Hepatocyte (in vitro differentiated cells): ENCODE measurements around the gene GPR37L1.

ENCODE experiments used
- EZH2 ChIP-seq: fragments of 200-600 bp; sonication (generic); IDR thresholded peaks from 2 replicates; pipeline ENCODE4 v1.6.1; 2016; ENCODE audit warnings: antibody characterized with exemption, mild to moderate bottlenecking, borderline replicate concordance
- TF ChIP-seq, protein P1 (sequence below): fragments of 200-600 bp; sonication (generic); IDR thresholded peaks from 2 replicates; pipeline ENCODE4 v1.5.1; 2016; ENCODE audit warnings: antibody characterized with exemption, mild to moderate bottlenecking; ENCODE audit not compliant: poor library complexity

DNA sequence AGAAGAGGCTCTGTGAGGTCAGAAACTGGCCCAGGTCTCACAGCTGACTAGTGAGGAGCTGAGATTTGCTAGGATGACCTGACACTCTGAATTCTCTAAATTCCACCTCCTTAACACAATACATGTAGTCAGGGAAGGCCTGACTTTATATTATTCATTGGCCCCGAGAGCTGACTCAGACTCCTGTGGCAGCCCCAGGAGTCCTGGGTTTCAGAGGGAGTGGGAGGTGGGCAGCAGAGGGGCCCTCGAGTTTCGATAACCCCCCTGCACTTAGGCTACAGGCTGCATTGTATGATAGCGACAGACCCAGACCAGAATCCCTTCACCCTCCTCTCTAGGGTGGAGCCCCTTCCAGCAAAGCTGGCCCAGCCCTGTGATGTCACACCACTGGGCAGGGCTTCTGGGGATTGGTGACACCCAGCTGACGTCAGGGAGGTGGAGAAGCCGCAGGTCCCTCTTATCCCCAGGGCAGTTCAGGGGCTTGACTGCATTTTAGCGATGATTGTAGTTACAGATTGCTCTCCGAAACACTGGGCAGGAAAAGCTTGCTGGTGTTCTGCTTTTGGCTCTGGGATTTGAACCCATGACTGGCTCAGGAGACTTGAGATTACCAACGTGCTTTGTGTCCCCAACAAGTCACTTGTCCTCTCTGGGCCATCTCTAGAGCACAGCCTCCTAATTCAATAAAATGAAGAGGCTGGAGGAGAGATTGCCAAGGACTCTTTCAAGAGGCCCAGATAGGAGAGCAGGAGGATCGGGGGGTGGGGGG is 17.0 kb upstream of the GPR37L1 start:
- TF ChIP-seq, protein P1, sequence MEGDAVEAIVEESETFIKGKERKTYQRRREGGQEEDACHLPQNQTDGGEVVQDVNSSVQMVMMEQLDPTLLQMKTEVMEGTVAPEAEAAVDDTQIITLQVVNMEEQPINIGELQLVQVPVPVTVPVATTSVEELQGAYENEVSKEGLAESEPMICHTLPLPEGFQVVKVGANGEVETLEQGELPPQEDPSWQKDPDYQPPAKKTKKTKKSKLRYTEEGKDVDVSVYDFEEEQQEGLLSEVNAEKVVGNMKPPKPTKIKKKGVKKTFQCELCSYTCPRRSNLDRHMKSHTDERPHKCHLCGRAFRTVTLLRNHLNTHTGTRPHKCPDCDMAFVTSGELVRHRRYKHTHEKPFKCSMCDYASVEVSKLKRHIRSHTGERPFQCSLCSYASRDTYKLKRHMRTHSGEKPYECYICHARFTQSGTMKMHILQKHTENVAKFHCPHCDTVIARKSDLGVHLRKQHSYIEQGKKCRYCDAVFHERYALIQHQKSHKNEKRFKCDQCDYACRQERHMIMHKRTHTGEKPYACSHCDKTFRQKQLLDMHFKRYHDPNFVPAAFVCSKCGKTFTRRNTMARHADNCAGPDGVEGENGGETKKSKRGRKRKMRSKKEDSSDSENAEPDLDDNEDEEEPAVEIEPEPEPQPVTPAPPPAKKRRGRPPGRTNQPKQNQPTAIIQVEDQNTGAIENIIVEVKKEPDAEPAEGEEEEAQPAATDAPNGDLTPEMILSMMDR = no peak
- TF ChIP-seq EZH2 = no peak
